Esophagus muscularis mucosa (tissue), 3 donors: ENCODE data around the gene HIVEP2.

ENCODE experiments used
- CTCF ChIP-seq, 3 experiments: fragments of 200-600 bp in 2 of 3; fragments of 450-650 bp in 1 of 3; sonication (generic) in 2 of 3; IDR thresholded peaks; one replicate each; pipeline ENCODE4 v1.5.1; 2017 to 2019; ENCODE audit warnings: antibody characterized with exemption in 3 of 3, mild to moderate bottlenecking in 2 of 3, moderate library complexity in 1 of 3
- POLR2A ChIP-seq: fragments of 450-650 bp; IDR thresholded peaks from one replicate; pipeline ENCODE4 v1.6.1; 2017; ENCODE audit warnings: antibody characterized with exemption, moderate library complexity, mild to moderate bottlenecking, low read depth

DNA sequence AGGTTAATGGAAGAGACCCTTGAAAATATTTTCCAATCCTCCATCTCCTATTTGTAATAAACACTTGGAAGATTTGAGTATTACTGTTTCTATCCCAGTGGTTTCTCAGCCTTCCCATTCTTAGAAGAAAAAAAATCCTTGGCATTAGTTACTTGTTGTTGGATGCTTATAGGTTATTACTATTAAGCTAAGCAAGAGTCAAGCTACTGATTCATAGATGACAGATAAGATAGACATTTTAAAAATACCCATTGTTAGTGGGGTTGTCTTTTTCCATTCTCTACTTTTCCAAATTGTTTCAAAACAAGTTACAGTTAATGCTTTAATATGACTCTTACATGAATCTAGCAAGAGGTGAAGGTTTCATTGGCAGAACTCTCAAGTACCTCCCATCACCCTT is 158.5 kb downstream of the HIVEP2 start:
- no peak for TF ChIP-seq CTCF (IDR thresholded peaks at IDR 0.05)
- no peak for TF ChIP-seq POLR2A
